C4-2B (cell line): ENCODE results near the gene FOXJ3.

Source experiments
- H3K27ac ChIP-seq: fragments of 450-650 bp; 2 replicates; pipeline ENCODE4 v1.5.1; 2017
- ZFX ChIP-seq: fragments of 450-650 bp; IDR thresholded peaks from 2 replicates; pipeline ENCODE4 v1.6.1; 2017
- TF ChIP-seq, protein P1 (sequence below): fragments of 450-650 bp; conservative IDR thresholded peaks from 2 replicates; pipeline ENCODE4 v1.5.1; 2017; ENCODE audit warnings: mild to moderate bottlenecking

The FOXJ3 gene

GRCh38 chr1:42186152-42186551 is 148.9 kb downstream of the FOXJ3 start:
- no peak for TF ChIP-seq ZFX
- TF ChIP-seq, protein P1, sequence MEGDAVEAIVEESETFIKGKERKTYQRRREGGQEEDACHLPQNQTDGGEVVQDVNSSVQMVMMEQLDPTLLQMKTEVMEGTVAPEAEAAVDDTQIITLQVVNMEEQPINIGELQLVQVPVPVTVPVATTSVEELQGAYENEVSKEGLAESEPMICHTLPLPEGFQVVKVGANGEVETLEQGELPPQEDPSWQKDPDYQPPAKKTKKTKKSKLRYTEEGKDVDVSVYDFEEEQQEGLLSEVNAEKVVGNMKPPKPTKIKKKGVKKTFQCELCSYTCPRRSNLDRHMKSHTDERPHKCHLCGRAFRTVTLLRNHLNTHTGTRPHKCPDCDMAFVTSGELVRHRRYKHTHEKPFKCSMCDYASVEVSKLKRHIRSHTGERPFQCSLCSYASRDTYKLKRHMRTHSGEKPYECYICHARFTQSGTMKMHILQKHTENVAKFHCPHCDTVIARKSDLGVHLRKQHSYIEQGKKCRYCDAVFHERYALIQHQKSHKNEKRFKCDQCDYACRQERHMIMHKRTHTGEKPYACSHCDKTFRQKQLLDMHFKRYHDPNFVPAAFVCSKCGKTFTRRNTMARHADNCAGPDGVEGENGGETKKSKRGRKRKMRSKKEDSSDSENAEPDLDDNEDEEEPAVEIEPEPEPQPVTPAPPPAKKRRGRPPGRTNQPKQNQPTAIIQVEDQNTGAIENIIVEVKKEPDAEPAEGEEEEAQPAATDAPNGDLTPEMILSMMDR: no peak
- H3K27ac ChIP-seq: no peak overlapping the region

DNA sequence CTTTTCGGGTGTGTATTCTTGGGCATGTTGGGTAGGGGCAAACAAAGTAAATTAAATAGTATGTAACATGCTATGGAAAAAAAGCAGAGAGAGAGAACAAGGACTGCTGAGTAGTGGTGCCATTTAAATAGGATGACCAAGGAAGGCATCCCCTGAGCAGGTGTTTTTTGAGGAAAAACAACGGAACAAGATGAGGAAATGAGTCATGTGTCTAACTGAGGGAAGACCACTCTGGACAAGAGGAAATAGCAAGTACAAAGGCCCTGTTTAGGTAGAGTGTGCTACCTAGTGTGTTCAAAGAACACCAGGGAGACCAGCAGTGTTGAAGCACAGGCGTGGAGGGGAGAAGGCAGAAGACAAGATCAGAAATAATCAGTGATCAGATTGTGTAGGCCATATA is 150.4 kb downstream of the FOXJ3 start:
- TF ChIP-seq, protein P1: no peak
- TF ChIP-seq ZFX: no peak
- no peak overlapping the region for H3K27ac ChIP-seq

- TF ChIP-seq, protein P1: no peak
- TF ChIP-seq ZFX: no peak
- no peak overlapping the region for H3K27ac ChIP-seq
Measured at GRCh38 chr1:42183957-42184268, 151.1 kb downstream of the FOXJ3 start.

DNA sequence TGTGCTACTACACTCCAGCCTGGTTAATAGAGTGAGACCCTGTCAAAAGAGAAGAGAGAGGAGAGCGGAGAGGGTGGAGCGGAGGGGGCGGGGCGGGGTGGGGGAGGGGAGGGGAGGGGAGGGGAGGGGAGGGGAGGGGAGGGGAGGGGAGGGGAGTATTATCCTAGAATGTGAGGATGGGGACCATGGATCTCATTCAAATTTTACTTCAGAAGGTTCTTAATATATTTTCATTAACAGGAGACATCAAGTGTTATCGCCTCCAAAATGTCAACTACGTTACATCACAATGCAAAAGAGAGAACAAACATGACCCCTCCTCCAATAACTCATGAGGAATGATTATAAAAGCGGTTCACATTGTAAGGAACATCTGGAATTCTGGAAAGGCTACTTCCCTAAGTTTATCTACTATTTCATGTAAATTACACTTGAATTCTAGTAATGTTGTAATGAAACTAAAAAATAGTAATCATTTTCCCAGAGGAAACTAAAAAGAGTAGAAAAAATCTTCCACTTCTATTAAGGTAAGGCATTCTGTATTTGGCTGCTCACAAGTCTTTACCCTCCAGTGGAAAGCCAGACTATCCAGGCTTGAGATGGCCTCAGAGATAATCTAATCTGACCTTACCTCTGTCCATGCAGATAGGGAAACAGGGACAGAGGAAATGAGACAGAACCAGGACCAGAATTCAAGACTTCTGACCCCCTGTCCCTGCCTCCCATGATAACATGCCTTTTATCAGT is 151.7 kb downstream of the FOXJ3 start:
- no peak overlapping the region for H3K27ac ChIP-seq
- TF ChIP-seq ZFX: no peak
- TF ChIP-seq, protein P1: no peak

GRCh38 chr1:42181687-42182086 is 153.3 kb downstream of the FOXJ3 start:
- no peak overlapping the region for H3K27ac ChIP-seq
- TF ChIP-seq, protein P1: no peak
- no peak for TF ChIP-seq ZFX

- TF ChIP-seq, protein P1: no peak
- no peak for TF ChIP-seq ZFX
- H3K27ac ChIP-seq: no peak overlapping the region
Measured at GRCh38 chr1:42179900-42180329, 155.1 kb downstream of the FOXJ3 start.

GRCh38 chr1:42179275-42179674 is 155.8 kb downstream of the FOXJ3 start:
- TF ChIP-seq, protein P1: no peak
- no peak for TF ChIP-seq ZFX

More at GRCh38 chr1:42179275-42179674, 155.8 kb downstream of the FOXJ3 start:
- H3K27ac ChIP-seq: no peak overlapping the region
